Heart left ventricle (tissue), 16 donors: Measurements from ENCODE around the gene SLU7. TPM values are rescaled to one million over a fixed set of nuclear protein-coding genes. Genes with fewer than 3 reads are reported as not detected.
A peak's percentile ranks its signal among the peaks of the same experiment; 100 is the strongest.

ENCODE experiments used
- ATAC-seq, 4 donors: fragments of 200-7000 bp; cut with Tn5 transposase; one replicate each; pipeline ENCODE4 v1.9.1; 2020 to 2022; ENCODE audit warnings: moderate library complexity in 4 of 4, mild to moderate bottlenecking in 3 of 4, moderate number of reproducible peaks in 1 of 4
- DNase-seq, 5 donors: peaks; one replicate each; pipeline ENCODE4 v3.0.0-alpha.2; 2020
- H3K27ac ChIP-seq, 12 donors: fragments of 200-600 bp; sonication (generic) in 4 of 12; one replicate each; pipeline versions ENCODE4 v1.5.0 to v1.8.0; 2016 to 2022; ENCODE audit warnings: mild to moderate bottlenecking in 2 of 12
- H3K27me3 ChIP-seq, 9 donors: fragments of 200-600 bp; sonication (generic) in 2 of 9; one replicate each; pipeline versions ENCODE4 v1.5.1 to v1.8.0; 2016 to 2022; ENCODE audit warnings: mild to moderate bottlenecking in 3 of 9
- H3K36me3 ChIP-seq, 9 donors: fragments of 200-600 bp; sonication (generic) in 2 of 9; one replicate each; pipeline versions ENCODE4 v1.5.0 to v1.8.0; 2018 to 2022; ENCODE audit warnings: mild to moderate bottlenecking in 2 of 9
- H3K4me1 ChIP-seq, 12 donors: fragments of 200-600 bp; sonication (generic) in 4 of 12; one replicate each; pipeline versions ENCODE4 v1.5.0 to v1.8.0; 2016 to 2022; ENCODE audit warnings: mild to moderate bottlenecking in 3 of 12
- H3K4me3 ChIP-seq, 12 donors: fragments of 200-600 bp; sonication (generic) in 4 of 12; one replicate each; pipeline versions ENCODE4 v1.5.0 to v1.8.0; 2017 to 2022; ENCODE audit warnings: mild to moderate bottlenecking in 9 of 12, moderate library complexity in 4 of 12
- H3K9me3 ChIP-seq, 12 donors: fragments of 200-600 bp; sonication (generic) in 4 of 12; one replicate each; pipeline versions ENCODE4 v1.5.0 to v1.8.0; 2016 to 2022; ENCODE audit warnings: mild to moderate bottlenecking in 1 of 12
- CTCF ChIP-seq, 12 donors: fragments of 200-600 bp; sonication (generic) in 4 of 12; IDR thresholded peaks; one replicate each; pipeline versions ENCODE4 v1.5.0 to v1.8.0; 2018 to 2022; ENCODE audit warnings: antibody characterized with exemption in 12 of 12, mild to moderate bottlenecking in 5 of 12
- POLR2A ChIP-seq, 2 donors: fragments of 450-650 bp; IDR thresholded peaks; one replicate each; pipeline ENCODE4 v1.6.1; 2017; ENCODE audit warnings: antibody characterized with exemption in 2 of 2, mild to moderate bottlenecking in 2 of 2, moderate library complexity in 2 of 2
- WGBS, 4 donors: extraction: QIAGEN DNeasy Blood & Tissue Kit in 2 of 4; methylation state at CpG; one replicate each; pipeline versions ENCODE4 v1.1.5 to v1.1.7; 2013 to 2018; 5-methylcytosine and 5-hydroxymethylcytosine counted together
- intact Hi-C, 10 donors: fragments of 100-400 bp; cut with DNase I; formaldehyde crosslinking; loops; one replicate each; pipeline versions ENCODE4 v1.11.1 to v1.14.2; 2022
- polyA plus RNA-seq, 2 donors: library from polyadenylated mRNA; stranded (reverse); fragments of 200-250 nt; gene quantifications; one replicate each; pipeline ENCODE4 v1.2.3, GENCODE V29; 2013
- total RNA-seq, 9 donors: library from RNA; depleted of rRNA in 2 of 9; stranded (reverse); fragments of >200 nt in 2 of 9; fragmentation: NEBNext Ultra II Directional in 3 of 9; extraction: Animal tissue kit (Norgen Biotek cat#: 25700) in 3 of 9; gene quantifications; one replicate each; pipeline versions ENCODE4 v1.1.0 to v1.2.4, GENCODE V29; 2016 to 2023
- donor health status: ischemic (EF 13 %, LVEDD 7.1; RV severe dilation, severe dysfunction).
- donor health status: healthy with polysubstance abuse.
- donor health status: DM: no; HTN: yes; CAD: no.
- donor health status: DM: no; HTN: no; CAD: no.
- donor health status: ischemic (EF 25% LVEDD 6.9; RV normal size, moderate dysfunction).
- donor health status: ischemic (EF 25% LVEDD 5.7; RV mildly dilated, moderate dysfunction).
- donor health status: healthy.
- donor health status: DM: yes; HTN: yes; CAD: no.
- donor health status: ischemic (EF 35%, LVEDD 5.7; RV mildly dilated, moderate dysfunction).
- donor health status: nonischemic (EF 11% LVEDD 7.7; RV severe dilation, severe dysfunction).
- donor health status: DM: yes; HTN: yes; CAD: no.
- donor health status: PGD.
- donor health status: ischemic (EF 29% LVEDD 5.4; RV normal size, mild dysfunction).
- donor health status: nonischemic (EF 23%, LVEDD 6.1; RV moderate dilation, normal function).

The SLU7 gene
- total and polyA plus RNA-seq, 11 donors = 22.7 to 81.6 (median 44.0) TPM

GRCh38 chr5:160432196-160432595, 13.3 kb upstream of the SLU7 start:
- Histone ChIP-seq H3K9me3 (no peaks in the 10 kb centered on the region), H3K36me3 (peaks cover 0 to 9% (median 0%) of the 10 kb centered on the region in 9 donors), H3K27ac (no peak overlapping the region), H3K4me3 (no peak overlapping the region), H3K4me1 (no peaks in the 10 kb centered on the region), H3K27me3 (peaks cover 0 to 2% (median 0%) of the 10 kb centered on the region in 9 donors)
- DNase-seq (no peak), ATAC-seq (no peak)
- TF ChIP-seq POLR2A (IDR thresholded peaks at IDR 0.05) (no peak), CTCF (IDR thresholded peaks at IDR 0.05) (no peak)
- intact Hi-C loops = loop anchor here in 1 of 10 donors (10.0 kb wide), 1 partner anchor 73 kb away; no protein-coding TSS in a partner anchor
- 91 to 96% (median 93%) methylated on average over 4 of the region's 4 CpGs for WGBS, 4 donors

- peaks cover 0 to 9% (median 0%) of the 10 kb centered on the region in 9 donors for H3K36me3 ChIP-seq
- TF ChIP-seq CTCF (IDR thresholded peaks at IDR 0.05) (no peak), POLR2A (IDR thresholded peaks at IDR 0.05) (no peak)
- intact Hi-C loops = no loop called here
- ATAC-seq (no peak), DNase-seq (no peak)
- H3K27ac ChIP-seq = no peak overlapping the region
- H3K27me3 ChIP-seq = no peaks in the 10 kb centered on the region
- no peaks in the 10 kb centered on the region for H3K9me3 ChIP-seq
- no peak overlapping the region for H3K4me3 ChIP-seq
- WGBS, 4 donors = 84 to 100% (median 97%) methylated on average over 4 of the region's 4 CpGs
- peaks cover 0 to 27% (median 0%) of the 10 kb centered on the region in 12 donors for H3K4me1 ChIP-seq
These were observed 8.7 kb upstream of the SLU7 start for GRCh38 chr5:160427607-160428006.

- WGBS, 4 donors = 40 to 66% (median 46%) methylated on average over 2 of the region's 2 CpGs
These were observed 4.2 kb upstream of the SLU7 start for GRCh38 chr5:160423099-160423498.

More at GRCh38 chr5:160423099-160423498, 4.2 kb upstream of the SLU7 start:
- no peaks in the 10 kb centered on the region for H3K27me3 ChIP-seq
- peak overlapping the region in 1 of 12 donors; percentile 69 for H3K4me3 ChIP-seq
- H3K36me3 ChIP-seq = no peaks in the 10 kb centered on the region
- intact Hi-C loops = no loop called here
- no peak for ATAC-seq
- H3K27ac ChIP-seq = no peak overlapping the region
- no peaks in the 10 kb centered on the region for H3K9me3 ChIP-seq
- DNase-seq = no peak
- TF ChIP-seq POLR2A (IDR thresholded peaks at IDR 0.05) (no peak), CTCF (IDR thresholded peaks at IDR 0.05) (no peak)
- peaks cover 0 to 53% (median 7%) of the 10 kb centered on the region in 12 donors for H3K4me1 ChIP-seq
